Breast epithelium (tissue), 4 donors: ENCODE measurements around the gene RWDD4. TPM values are rescaled to one million over a fixed set of nuclear protein-coding genes. Genes with fewer than 3 reads are reported as not detected.

ENCODE experiments used
- DNase-seq, 2 donors: peaks; one replicate each; pipeline ENCODE4 v3.0.0-alpha.2; 2019; ENCODE audit warnings: low spot score in 2 of 2
- H3K27ac ChIP-seq, 2 donors: fragments of 200-600 bp; sonication (generic) in 1 of 2; one replicate each; pipeline ENCODE4 v1.5.1; 2016 to 2019; ENCODE audit warnings: mild to moderate bottlenecking in 1 of 2
- H3K27me3 ChIP-seq, 2 donors: fragments of 200-600 bp; sonication (generic) in 1 of 2; one replicate each; pipeline versions ENCODE4 v1.5.1 to v1.6.0; 2017 to 2019; ENCODE audit warnings: control low read depth in 1 of 2, mild to moderate bottlenecking in 1 of 2
- H3K36me3 ChIP-seq: fragments of 200-600 bp; one replicate; pipeline ENCODE4 v1.5.1; 2019
- H3K4me1 ChIP-seq, 2 donors: fragments of 200-600 bp; sonication (generic); one replicate each; pipeline ENCODE4 v1.5.1; 2016 to 2019; ENCODE audit warnings: control low read depth in 1 of 2
- H3K4me3 ChIP-seq, 3 donors: fragments of 200-600 bp; sonication (generic); 1 replicate in 2 of 3; 2 replicates in 1 of 3; pipeline ENCODE4 v1.5.1; 2016 to 2019; ENCODE audit warnings: mild to moderate bottlenecking in 3 of 3, moderate library complexity in 2 of 3
- H3K9me3 ChIP-seq, 2 donors: fragments of 200-600 bp; sonication (generic) in 1 of 2; one replicate each; pipeline ENCODE4 v1.5.1; 2016 to 2019; ENCODE audit warnings: control low read depth in 1 of 2
- CTCF ChIP-seq, 3 donors: fragments of 450-650 bp; IDR thresholded peaks; one replicate each; pipeline ENCODE4 v1.5.1; 2016 to 2017; ENCODE audit warnings: antibody characterized with exemption in 3 of 3, mild to moderate bottlenecking in 3 of 3, moderate library complexity in 3 of 3
- POLR2A ChIP-seq: fragments of 450-650 bp; IDR thresholded peaks from one replicate; pipeline ENCODE4 v1.6.1; 2016; ENCODE audit warnings: antibody characterized with exemption, mild to moderate bottlenecking, moderate library complexity
- POLR2AphosphoS5 ChIP-seq, 3 donors: sonication (generic); formaldehyde crosslinking; IDR thresholded peaks; one replicate each; pipeline ENCODE4 v1.6.1; 2017; ENCODE audit warnings: antibody characterized with exemption in 3 of 3
- intact Hi-C: fragments of 100-400 bp; cut with DNase I; formaldehyde crosslinking; loops from one replicate; pipeline ENCODE4 v1.15.1; 2023; ENCODE audit warnings: low total_unique reads
- total RNA-seq, 3 donors: library from RNA; depleted of rRNA; stranded (reverse); fragments of >200 nt; gene quantifications; one replicate each; pipeline ENCODE4 v1.1.0, GENCODE V29; 2016

Gene RWDD4
- total RNA-seq, 3 donors from 2014 or later: 19.3 to 27.2 (median 20.8) TPM

GRCh38 chr4:183609151-183609550, 49.8 kb downstream of the RWDD4 start:
- intact Hi-C loops: no loop called here

GRCh38 chr4:183607894-183608293, 51.1 kb downstream of the RWDD4 start:
- TF ChIP-seq POLR2AphosphoS5 (IDR thresholded peaks at IDR 0.05) (no peak), CTCF (IDR thresholded peaks at IDR 0.05) (no peak), POLR2A (no peak)
- Histone ChIP-seq H3K9me3 (no peaks in the 10 kb centered on the region), H3K27me3 (no peaks in the 10 kb centered on the region), H3K4me1 (no peaks in the 10 kb centered on the region), H3K27ac (no peak overlapping the region), H3K4me3 (no peak overlapping the region), H3K36me3 (no peaks in the 10 kb centered on the region)
- intact Hi-C loops: no loop called here
- DNase-seq: no peak

More at GRCh38 chr4:183609151-183609550, 49.8 kb downstream of the RWDD4 start:
- no peak for DNase-seq
- Histone ChIP-seq H3K27ac (no peak overlapping the region), H3K36me3 (no peaks in the 10 kb centered on the region), H3K4me3 (no peak overlapping the region), H3K27me3 (no peaks in the 10 kb centered on the region), H3K4me1 (no peaks in the 10 kb centered on the region), H3K9me3 (no peaks in the 10 kb centered on the region)
- TF ChIP-seq POLR2AphosphoS5 (IDR thresholded peaks at IDR 0.05): no peak
- TF ChIP-seq POLR2A: no peak
- TF ChIP-seq CTCF (IDR thresholded peaks at IDR 0.05): no peak

GRCh38 chr4:183602557-183603027, 56.4 kb downstream of the RWDD4 start:
- no peaks in the 10 kb centered on the region for H3K9me3 ChIP-seq
- no peaks in the 10 kb centered on the region for H3K36me3 ChIP-seq
- H3K4me1 ChIP-seq: no peaks in the 10 kb centered on the region
- no peak for DNase-seq
- TF ChIP-seq CTCF (IDR thresholded peaks at IDR 0.05) (peak in 1 of 3 donors; percentile 23), POLR2A (no peak)
- intact Hi-C loops: no loop called here
- H3K27me3 ChIP-seq: no peaks in the 10 kb centered on the region
- H3K4me3 ChIP-seq: no peak overlapping the region
- no peak overlapping the region for H3K27ac ChIP-seq

- Histone ChIP-seq H3K4me1 (no peaks in the 10 kb centered on the region), H3K36me3 (no peaks in the 10 kb centered on the region), H3K27me3 (no peaks in the 10 kb centered on the region), H3K9me3 (no peaks in the 10 kb centered on the region), H3K4me3 (no peak overlapping the region), H3K27ac (no peak overlapping the region)
- no peak for TF ChIP-seq CTCF (IDR thresholded peaks at IDR 0.05)
- TF ChIP-seq POLR2AphosphoS5 (IDR thresholded peaks at IDR 0.05): no peak
- TF ChIP-seq POLR2A: no peak
- intact Hi-C loops: no loop called here
- no peak for DNase-seq
Observed at GRCh38 chr4:183601381-183601780, 57.6 kb downstream of the RWDD4 start.

- intact Hi-C loops: no loop called here
- Histone ChIP-seq H3K36me3 (no peaks in the 10 kb centered on the region), H3K27ac (no peak overlapping the region), H3K27me3 (no peaks in the 10 kb centered on the region), H3K4me3 (no peak overlapping the region), H3K4me1 (no peaks in the 10 kb centered on the region), H3K9me3 (no peaks in the 10 kb centered on the region)
- no peak for TF ChIP-seq CTCF (IDR thresholded peaks at IDR 0.05)
- TF ChIP-seq POLR2A: no peak
- TF ChIP-seq POLR2AphosphoS5 (IDR thresholded peaks at IDR 0.05): no peak
- DNase-seq: no peak
Observed at GRCh38 chr4:183600189-183600685, 58.7 kb downstream of the RWDD4 start.
